Measurements from ENCODE around the gene TXNDC2.

The TXNDC2 gene

DNA sequence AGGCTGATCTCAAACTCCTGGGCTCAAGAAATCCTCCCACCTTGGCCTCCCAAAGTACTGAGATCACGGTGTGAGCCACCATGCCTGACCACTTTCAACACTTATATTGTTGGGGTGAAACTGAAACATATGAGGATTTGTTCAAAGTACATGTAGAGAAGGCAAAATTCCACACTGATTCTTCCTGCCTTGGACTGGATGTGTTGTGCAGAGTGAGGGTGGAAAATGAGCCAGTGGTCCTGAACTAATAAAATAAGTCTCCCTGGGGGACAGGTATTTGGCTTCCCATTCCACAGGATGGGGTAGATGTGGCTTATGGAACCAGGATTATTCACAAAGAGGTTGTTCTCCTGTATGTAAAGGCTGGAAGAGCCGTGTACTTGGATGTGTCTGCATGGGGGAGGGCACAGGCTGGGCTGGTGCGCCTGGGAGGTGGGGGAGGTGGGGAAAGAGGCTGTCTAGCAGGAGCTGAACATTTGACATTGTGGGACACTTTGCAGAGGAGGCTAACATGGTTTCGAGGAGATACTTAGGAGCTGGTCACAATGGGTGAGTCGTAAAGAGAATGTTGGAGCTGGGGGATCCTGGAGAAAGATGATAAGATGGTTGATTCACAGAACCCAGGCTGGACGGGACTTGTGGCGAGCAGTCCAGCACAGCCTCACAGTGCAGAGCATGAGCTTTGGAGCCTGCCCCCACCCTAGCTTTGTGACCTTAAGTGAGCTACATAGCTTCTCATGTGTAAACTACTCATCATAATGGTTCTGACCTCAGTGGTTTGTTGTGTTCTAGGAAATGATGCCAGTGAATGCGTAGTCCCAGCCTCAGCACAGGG, at the start of gene TXNDC2:
Gene TXNDC2 (plus strand): TSS at position 804 of the 835 bp plus-strand sequence. CDS start 708 bp downstream, outside the sequence.
- Histone ChIP-seq H3K9me3 (ENCODE audit: control insufficient read depth, low read length) (no peaks in the 10 kb centered on the region), H3K36me3 (ENCODE audit: control insufficient read depth, insufficient read depth, low read length) (no peaks in the 10 kb centered on the region), H3K4me3 (ENCODE audit: low read length) (no peak within 1 kb of the TSS), H3K4me1 (ENCODE audit: control insufficient read depth, insufficient read depth, low read length) (no peaks in the 10 kb centered on the region), H3K27me3 (ENCODE audit: control insufficient read depth, insufficient read depth, low read length) (no peaks in the 10 kb centered on the region), H3K9ac (ENCODE audit: low read length) (no peak within 1 kb of the TSS)

DNA sequence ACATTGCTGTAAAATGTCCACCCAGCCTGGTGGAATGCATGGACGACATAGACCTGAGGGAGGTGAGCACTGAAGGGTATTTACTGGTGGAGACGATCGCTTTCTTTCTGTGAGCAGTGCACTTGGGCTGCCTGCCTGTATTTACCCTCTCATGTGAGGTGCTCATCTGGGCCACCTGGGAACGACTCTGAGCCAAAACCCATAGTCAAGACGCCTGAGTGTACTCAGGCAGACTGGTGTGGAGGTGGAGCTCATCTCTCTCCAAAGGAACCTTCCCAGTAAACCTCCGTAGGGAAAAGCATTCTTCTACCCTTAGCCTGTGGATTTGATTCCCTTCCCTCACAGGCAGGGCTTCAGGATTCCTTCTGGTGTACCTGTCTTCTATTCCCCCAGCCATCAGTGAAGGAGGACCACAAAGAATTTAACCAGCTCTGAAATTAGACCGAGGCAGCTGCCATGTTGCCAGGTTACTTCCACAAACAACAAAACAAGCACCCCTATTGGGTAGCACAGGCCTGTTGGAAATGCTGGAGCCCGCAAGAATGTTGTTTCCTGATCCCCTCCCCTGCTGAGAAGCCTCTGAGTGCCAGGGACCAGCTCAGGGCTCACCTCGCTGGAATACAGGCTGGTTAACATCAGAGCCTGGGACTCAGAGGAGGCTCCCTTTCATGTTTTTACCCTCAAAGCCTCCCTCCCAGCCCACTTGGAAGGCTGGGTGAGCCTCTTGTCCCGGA, 47.5 kb upstream of the TXNDC2 start:
- H3K4me3 ChIP-seq (ENCODE audit: low read length) = no peak overlapping the region
- no peaks in the 10 kb centered on the region for H3K36me3 ChIP-seq (ENCODE audit: control insufficient read depth, insufficient read depth, low read length)
- H3K9ac ChIP-seq (ENCODE audit: low read length) = no peak overlapping the region
- H3K27me3 ChIP-seq (ENCODE audit: control insufficient read depth, insufficient read depth, low read length) = no peaks in the 10 kb centered on the region
- H3K4me1 ChIP-seq (ENCODE audit: control insufficient read depth, insufficient read depth, low read length) = no peaks in the 10 kb centered on the region
- H3K9me3 ChIP-seq (ENCODE audit: control insufficient read depth, low read length) = no peaks in the 10 kb centered on the region

DNA sequence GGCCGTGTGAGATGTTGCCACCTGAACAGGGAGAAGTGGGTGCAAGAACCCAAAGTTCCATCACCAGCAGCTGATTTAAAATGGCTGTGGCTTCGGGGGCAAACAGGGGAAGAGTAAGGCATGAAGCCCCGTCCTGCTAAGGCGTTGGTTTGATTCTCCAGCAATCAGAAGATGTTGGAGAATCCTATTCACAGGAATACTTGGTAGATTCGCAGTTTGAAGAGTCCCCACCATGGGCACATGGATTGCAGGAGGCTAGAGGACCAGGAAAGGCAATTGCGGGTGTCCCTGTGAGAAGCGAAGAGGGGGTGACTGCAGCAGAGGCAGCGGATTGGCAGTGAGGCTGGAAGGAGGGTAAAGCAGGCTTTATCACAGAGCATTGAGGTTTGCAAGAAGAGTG, 46.6 kb upstream of the TXNDC2 start:
- H3K9ac ChIP-seq (ENCODE audit: low read length) = no peak overlapping the region
- no peaks in the 10 kb centered on the region for H3K4me1 ChIP-seq (ENCODE audit: control insufficient read depth, insufficient read depth, low read length)
- H3K36me3 ChIP-seq (ENCODE audit: control insufficient read depth, insufficient read depth, low read length) = no peaks in the 10 kb centered on the region

DNA sequence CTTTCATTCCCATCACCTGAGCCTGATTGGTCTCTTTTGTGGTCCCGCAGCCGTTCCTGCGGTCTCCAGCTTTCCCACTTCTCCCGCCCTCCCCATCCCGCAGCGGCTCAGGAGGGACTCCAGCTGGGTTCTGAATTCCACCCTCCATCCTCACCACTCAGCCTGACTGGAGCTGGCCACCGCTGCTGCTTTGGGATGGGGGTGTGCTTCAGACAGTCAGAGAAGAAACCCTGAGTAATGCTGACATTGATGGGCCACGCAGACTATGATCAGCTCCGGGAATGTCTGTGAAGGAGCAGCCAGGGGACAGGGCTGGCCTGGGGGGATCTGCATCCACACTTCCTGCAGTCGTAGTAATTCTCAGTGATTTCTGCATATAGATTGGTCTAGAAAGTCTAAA, 45.9 kb upstream of the TXNDC2 start:
- H3K27me3 ChIP-seq (ENCODE audit: control insufficient read depth, insufficient read depth, low read length) = no peaks in the 10 kb centered on the region
- no peak overlapping the region for H3K9ac ChIP-seq (ENCODE audit: low read length)
- H3K4me1 ChIP-seq (ENCODE audit: control insufficient read depth, insufficient read depth, low read length) = no peaks in the 10 kb centered on the region
- no peaks in the 10 kb centered on the region for H3K9me3 ChIP-seq (ENCODE audit: control insufficient read depth, low read length)
- no peaks in the 10 kb centered on the region for H3K36me3 ChIP-seq (ENCODE audit: control insufficient read depth, insufficient read depth, low read length)
- H3K4me3 ChIP-seq (ENCODE audit: low read length) = no peak overlapping the region

More for the DNA sequence above, 46.6 kb upstream of the TXNDC2 start:
- H3K27me3 ChIP-seq (ENCODE audit: control insufficient read depth, insufficient read depth, low read length) = no peaks in the 10 kb centered on the region
- H3K4me3 ChIP-seq (ENCODE audit: low read length) = no peak overlapping the region
- H3K9me3 ChIP-seq (ENCODE audit: control insufficient read depth, low read length) = no peaks in the 10 kb centered on the region

DNA sequence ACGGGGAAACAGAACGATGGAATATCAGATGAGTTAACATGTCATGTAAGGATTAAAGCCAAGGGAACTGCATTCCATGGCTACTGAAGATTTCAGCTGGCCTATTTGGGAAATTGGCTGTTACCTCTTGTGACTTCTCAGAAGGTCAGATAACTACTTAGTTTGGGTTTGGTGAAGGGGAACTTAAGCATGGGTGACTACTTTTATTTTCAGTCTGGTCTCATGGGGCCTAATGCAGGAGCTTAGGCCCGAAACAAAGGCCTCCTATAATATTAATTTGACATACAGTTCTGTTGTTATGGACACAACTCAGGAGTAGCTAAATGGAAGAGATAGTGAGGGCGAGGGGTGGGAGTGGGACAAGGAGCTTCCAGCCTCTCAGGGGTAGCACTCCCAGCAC, 44.0 kb upstream of the TXNDC2 start:
- peaks cover 7% of the 10 kb centered on the region for H3K4me1 ChIP-seq (ENCODE audit: control insufficient read depth, insufficient read depth, low read length)
- H3K9ac ChIP-seq (ENCODE audit: low read length) = no peak overlapping the region
- no peak overlapping the region for H3K4me3 ChIP-seq (ENCODE audit: low read length)
- no peaks in the 10 kb centered on the region for H3K36me3 ChIP-seq (ENCODE audit: control insufficient read depth, insufficient read depth, low read length)
- no peaks in the 10 kb centered on the region for H3K9me3 ChIP-seq (ENCODE audit: control insufficient read depth, low read length)
- no peaks in the 10 kb centered on the region for H3K27me3 ChIP-seq (ENCODE audit: control insufficient read depth, insufficient read depth, low read length)

DNA sequence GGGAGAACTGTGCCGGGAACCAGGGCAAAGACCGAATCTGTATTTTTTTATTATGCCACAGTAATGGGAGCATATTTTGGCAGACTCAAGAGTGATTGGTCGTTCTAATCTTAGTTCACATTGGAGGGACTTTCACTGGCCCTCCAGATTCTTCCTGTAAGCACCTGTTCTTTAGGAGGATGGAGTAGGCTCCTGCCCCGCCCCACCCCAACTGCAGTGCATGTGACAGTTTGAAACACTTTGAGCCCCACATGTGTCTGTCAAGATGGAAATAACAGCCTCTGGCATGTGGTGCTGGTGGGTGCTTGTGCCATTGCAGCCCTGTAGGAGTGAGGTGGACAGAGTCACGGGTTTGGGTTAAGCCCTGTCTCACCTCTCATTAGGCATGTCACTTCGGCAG, 43.3 kb upstream of the TXNDC2 start:
- Histone ChIP-seq H3K4me1 (ENCODE audit: control insufficient read depth, insufficient read depth, low read length) (peaks cover 7% of the 10 kb centered on the region), H3K27me3 (ENCODE audit: control insufficient read depth, insufficient read depth, low read length) (no peaks in the 10 kb centered on the region), H3K4me3 (ENCODE audit: low read length) (no peak overlapping the region), H3K9me3 (ENCODE audit: control insufficient read depth, low read length) (no peaks in the 10 kb centered on the region), H3K36me3 (ENCODE audit: control insufficient read depth, insufficient read depth, low read length) (no peaks in the 10 kb centered on the region), H3K9ac (ENCODE audit: low read length) (no peak overlapping the region)

DNA sequence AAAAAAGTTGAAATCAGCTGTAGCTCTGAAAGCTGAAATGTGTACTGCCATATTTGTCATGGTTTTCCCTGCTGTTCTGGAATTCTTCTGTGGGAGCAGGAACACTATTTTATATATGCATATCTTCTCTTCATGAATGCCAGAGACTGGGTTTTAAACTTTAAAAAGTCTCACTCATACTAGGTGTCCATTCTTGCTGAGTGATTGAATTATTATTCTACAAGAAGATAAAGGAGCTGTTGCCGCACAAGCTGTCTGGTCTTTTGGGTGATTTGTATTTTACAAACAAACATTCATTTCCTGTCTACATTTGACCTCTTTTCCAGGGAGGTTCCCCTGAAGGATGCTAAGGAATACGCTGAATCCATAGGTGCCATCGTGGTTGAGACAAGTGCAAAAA, 40.5 kb upstream of the TXNDC2 start:
- no peak overlapping the region for H3K4me3 ChIP-seq (ENCODE audit: low read length)
- H3K9me3 ChIP-seq (ENCODE audit: control insufficient read depth, low read length) = no peaks in the 10 kb centered on the region
- peaks cover 17% of the 10 kb centered on the region for H3K4me1 ChIP-seq (ENCODE audit: control insufficient read depth, insufficient read depth, low read length)
- no peaks in the 10 kb centered on the region for H3K27me3 ChIP-seq (ENCODE audit: control insufficient read depth, insufficient read depth, low read length)
- H3K36me3 ChIP-seq (ENCODE audit: control insufficient read depth, insufficient read depth, low read length) = no peaks in the 10 kb centered on the region
- no peak overlapping the region for H3K9ac ChIP-seq (ENCODE audit: low read length)

DNA sequence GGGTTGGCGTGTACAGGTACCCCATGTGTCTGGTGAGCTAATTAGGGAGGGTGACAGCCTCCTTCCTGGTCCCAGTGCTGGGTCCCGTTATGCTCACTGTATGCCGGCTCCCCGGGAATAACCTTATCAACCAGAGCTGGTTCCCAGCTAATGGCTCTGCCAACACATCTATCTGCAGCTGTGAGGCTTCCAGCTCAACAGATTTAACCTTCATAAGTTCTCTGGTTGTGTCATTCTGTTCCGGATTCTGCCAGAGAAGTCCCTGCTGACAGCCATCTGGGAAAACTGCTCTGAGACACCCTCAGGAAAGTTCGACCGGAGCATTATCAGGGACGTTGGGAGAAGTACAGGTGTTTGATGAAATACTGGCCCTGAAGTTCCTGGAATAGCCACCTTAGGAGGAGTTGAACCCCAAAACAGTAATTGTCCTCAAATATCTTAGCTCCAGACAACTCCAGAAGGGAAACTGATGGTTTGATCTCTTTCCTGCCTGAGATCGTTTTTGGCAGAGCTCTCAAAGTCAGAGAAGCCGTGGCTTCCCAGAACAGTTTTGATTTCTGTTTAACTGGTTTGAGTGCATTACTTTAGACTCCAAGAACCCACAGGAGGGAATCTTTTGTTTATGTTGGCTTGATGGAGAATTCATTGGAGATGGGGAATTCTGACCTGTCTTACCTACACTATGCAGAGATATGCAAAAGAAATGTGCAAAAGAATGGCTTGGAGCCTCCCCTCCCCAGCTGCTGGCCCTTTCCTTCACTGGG, 39.4 kb upstream of the TXNDC2 start:
- H3K4me3 ChIP-seq (ENCODE audit: low read length) = no peak overlapping the region
- no peaks in the 10 kb centered on the region for H3K36me3 ChIP-seq (ENCODE audit: control insufficient read depth, insufficient read depth, low read length)
- no peak overlapping the region for H3K9ac ChIP-seq (ENCODE audit: low read length)
- H3K4me1 ChIP-seq (ENCODE audit: control insufficient read depth, insufficient read depth, low read length) = peaks cover 20% of the 10 kb centered on the region
- no peaks in the 10 kb centered on the region for H3K27me3 ChIP-seq (ENCODE audit: control insufficient read depth, insufficient read depth, low read length)
- H3K9me3 ChIP-seq (ENCODE audit: control insufficient read depth, low read length) = no peaks in the 10 kb centered on the region

DNA sequence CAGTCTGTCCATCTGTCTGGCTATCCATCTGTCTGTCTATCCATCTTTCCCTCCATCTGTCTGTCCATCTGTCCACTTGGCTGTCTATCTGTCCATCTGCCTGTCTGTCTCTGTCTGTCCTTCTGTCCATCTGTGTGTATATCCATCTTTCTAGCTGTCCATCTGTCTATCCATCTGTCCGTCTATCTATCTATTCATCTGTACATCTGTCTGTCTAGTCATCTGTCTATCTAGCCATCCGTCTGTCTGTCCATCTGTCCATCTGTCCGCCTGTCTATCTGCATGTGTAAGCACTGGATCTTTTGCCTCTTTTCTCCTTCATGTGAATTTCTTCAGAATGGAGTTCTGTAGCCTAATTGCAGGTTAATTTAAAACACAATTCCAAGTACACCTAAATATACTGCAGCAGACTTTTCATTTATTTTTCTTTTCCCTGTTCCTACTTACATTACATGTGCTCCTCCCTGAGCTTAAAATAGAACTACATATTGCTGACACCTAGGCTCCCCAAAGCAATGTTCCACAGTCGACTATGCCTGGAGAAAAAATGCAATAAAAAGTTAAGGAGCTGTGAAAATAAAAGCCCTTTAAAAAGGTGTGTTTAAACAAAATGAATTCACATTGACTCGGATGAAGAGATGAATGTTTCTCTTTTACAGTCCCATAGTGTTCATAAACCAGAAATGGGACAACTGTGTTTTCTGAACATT, 37.4 kb upstream of the TXNDC2 start:
- no peak overlapping the region for H3K4me3 ChIP-seq (ENCODE audit: low read length)
- H3K36me3 ChIP-seq (ENCODE audit: control insufficient read depth, insufficient read depth, low read length) = no peaks in the 10 kb centered on the region
- peaks cover 20% of the 10 kb centered on the region for H3K4me1 ChIP-seq (ENCODE audit: control insufficient read depth, insufficient read depth, low read length)

DNA sequence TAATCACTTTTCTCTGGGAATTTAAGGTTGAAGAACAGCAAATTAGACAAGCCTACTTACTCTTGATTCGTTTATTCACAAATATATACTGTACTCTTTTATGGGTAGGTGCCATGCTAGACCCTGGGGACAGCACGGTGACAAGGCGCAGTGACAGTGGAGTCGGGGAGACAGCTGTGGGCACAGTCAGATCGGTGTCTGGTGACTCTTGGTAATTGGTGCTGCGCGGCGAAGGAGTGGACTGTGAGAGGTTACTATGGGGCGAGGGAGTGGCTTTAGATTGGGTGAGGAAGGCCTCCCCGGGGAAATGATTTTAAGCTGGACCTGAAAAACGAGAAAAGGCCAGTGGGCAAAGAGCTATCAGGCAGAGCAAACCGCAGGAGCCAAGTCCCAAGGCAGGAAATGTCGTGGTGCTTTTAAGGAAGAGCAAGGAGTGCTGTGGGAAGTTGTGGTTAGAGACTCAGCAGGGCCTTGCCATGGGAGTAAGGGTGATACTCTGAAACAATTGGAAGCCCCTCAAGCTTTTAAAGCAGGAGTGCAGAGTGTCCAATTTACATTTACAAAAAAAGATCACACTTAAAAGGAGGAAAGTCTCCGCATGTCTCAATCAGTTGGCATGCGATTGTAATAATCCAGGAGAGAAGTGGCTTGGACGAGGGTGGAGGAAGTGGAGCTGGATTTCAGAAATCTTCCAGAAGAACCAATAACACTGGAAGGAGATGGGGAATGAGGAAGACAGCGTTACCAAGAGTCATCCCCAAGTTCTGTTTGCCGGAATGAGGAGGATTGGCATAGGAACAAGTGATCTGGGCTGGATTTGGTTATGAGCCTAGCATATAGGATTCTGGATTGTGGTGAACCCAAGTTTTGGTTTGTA, 36.1 kb upstream of the TXNDC2 start:
- no peak overlapping the region for H3K4me3 ChIP-seq (ENCODE audit: low read length)
- no peaks in the 10 kb centered on the region for H3K27me3 ChIP-seq (ENCODE audit: control insufficient read depth, insufficient read depth, low read length)
- peak overlapping the region; percentile 40 for H3K9ac ChIP-seq (ENCODE audit: low read length)
- H3K4me1 ChIP-seq (ENCODE audit: control insufficient read depth, insufficient read depth, low read length) = peaks cover 20% of the 10 kb centered on the region
- no peaks in the 10 kb centered on the region for H3K36me3 ChIP-seq (ENCODE audit: control insufficient read depth, insufficient read depth, low read length)
- no peaks in the 10 kb centered on the region for H3K9me3 ChIP-seq (ENCODE audit: control insufficient read depth, low read length)

More for the DNA sequence above, 37.4 kb upstream of the TXNDC2 start:
- Histone ChIP-seq H3K27me3 (ENCODE audit: control insufficient read depth, insufficient read depth, low read length) (no peaks in the 10 kb centered on the region), H3K9ac (ENCODE audit: low read length) (no peak overlapping the region), H3K9me3 (ENCODE audit: control insufficient read depth, low read length) (no peaks in the 10 kb centered on the region)

DNA sequence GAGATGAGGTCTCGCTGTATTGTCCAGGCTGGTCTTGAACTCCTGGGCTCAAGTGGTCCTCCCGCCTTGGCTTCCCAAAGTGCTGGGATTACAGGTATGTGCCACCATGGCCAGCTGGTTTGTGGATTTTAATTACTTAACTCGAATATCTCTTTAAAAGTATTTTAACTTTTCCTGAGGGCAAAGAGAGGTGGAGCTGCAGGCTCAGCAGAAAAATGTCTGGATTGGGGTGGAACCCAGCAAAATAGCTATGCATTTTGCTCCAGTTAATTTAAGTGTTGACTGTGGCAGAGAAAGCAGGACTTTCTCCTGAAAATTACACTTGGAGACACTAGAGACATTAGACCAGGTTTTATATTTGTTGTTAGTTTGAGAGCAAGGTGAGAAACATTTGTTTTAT, 35.5 kb upstream of the TXNDC2 start:
- no peaks in the 10 kb centered on the region for H3K9me3 ChIP-seq (ENCODE audit: control insufficient read depth, low read length)
- H3K9ac ChIP-seq (ENCODE audit: low read length) = no peak overlapping the region
- H3K4me3 ChIP-seq (ENCODE audit: low read length) = no peak overlapping the region
- H3K4me1 ChIP-seq (ENCODE audit: control insufficient read depth, insufficient read depth, low read length) = peaks cover 26% of the 10 kb centered on the region
- H3K36me3 ChIP-seq (ENCODE audit: control insufficient read depth, insufficient read depth, low read length) = no peaks in the 10 kb centered on the region
- no peaks in the 10 kb centered on the region for H3K27me3 ChIP-seq (ENCODE audit: control insufficient read depth, insufficient read depth, low read length)

All from mucosa of stomach (tissue), 1 donor.